Inferior parietal cortex (tissue), 1 donor: ENCODE measurements around the gene DAB2.
A peak's percentile ranks its signal among the peaks of the same experiment; 100 is the strongest.

Source experiments
- DNase-seq: peaks from one replicate; pipeline ENCODE4 v3.0.0-alpha.2; 2016; ENCODE audit errors: extremely low spot score

DAB2 gene

GRCh38 chr5:39424736-39425637, at the start of gene DAB2:
Gene DAB2, minus strand, starts transcription at chr5:39424980. Its CDS starts 30,660 bp downstream, at chr5:39394320.
- peak; percentile 38 for DNase-seq

DNA sequence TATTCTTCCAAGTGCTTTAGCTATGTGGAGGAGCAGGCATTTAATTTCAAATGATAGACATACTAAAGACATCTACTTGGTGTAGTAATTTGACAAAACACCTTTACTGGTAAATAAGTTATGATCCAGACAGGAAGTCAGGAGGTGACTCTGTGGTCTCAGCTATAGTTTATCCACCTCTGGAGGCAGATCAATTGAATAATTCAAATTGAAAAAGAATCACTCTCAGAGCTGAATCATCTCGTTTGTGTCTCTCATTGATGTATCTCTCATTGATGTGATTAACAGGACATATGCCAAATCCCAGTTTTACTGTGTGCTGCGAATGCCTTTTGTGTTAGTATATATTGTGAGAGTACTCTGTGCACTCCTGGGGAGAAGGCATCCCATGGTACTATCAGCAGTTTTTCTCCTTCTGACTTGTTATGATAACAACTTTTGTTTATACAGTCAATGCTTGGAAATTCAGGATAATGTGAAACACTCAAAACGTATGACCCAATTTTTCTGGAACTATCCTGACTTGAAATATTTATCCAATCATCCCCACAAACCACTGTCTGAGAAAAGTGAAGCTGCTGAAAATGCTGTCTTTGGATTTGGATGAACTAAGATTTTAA, 48.5 kb upstream of the DAB2 start:
- DNase-seq: no peak

GRCh38 chr5:39471836-39472508, 47.2 kb upstream of the DAB2 start:
- DNase-seq: no peak

DNA sequence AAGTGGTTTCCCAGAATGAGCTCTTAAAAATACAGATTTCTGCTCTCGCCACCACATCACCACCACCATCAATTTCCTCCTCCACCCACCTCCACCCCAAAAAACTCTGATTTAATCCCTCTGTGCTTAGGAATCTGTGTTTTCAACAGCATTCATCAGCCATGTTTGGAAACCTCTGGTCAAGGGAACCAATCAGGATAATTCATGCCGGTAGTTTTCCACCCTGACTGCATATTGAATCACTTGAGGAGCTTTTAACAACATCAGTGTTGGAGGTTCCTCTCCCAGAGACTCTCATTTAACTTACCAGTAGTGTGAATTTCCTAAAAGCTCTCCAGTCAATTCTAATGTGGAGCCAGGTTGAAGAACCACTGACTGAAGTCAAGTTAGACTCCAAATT, 46.0 kb upstream of the DAB2 start:
- DNase-seq: no peak

DNA sequence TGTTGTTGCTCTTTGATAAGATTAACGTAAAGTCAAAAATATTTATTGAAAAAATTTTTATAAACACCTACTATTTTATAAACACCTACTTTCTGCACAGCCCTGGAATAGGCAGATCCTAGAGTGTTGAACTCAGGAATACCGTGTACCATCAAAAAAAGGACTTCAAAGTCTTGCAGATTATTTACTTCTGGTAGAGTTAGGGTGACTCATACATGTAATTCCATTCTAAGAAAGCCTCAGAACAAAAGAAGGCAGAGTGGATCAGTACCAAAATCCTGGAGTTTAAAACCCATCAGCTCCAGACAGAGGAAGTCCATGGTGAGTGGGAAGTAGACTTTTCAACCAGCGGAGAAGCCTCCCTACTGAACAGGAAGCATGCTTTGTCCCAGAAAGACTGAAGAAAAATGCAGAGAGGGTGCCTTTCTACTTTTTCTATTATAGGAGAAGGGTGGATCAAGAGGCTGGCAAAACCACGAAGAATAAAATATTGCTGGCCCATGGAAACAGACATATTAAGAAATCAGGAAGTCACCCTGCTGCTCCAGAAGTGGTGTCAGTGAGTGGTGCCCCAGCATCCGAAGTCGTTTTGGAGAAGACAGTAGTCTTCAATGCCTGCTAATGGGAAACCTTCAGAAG, 45.1 kb upstream of the DAB2 start:
- no peak for DNase-seq

- no peak for DNase-seq
Observed at GRCh38 chr5:39469176-39469575, 44.4 kb upstream of the DAB2 start.

GRCh38 chr5:39466846-39467245, 42.1 kb upstream of the DAB2 start:
- DNase-seq: no peak

GRCh38 chr5:39465843-39466242, 41.1 kb upstream of the DAB2 start:
- DNase-seq: no peak

DNA sequence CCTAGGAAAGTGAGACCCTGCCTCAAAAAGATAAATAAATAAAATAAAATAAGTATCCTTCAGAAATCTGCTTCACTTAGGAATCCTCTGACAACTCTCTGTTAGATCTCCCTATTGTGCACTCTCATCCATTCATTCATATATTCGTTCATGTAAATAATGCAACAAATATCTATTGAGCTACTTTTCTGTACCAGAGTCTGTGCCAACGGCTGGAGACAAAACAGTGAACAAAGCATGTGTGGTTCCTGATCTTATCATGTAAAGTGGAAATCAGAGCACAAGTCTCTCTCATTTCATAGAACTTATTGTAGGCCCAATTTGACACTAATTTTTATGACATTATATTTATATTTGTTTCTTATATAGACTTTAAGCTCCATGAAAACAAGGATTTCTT, 40.3 kb upstream of the DAB2 start:
- DNase-seq: no peak

DNA sequence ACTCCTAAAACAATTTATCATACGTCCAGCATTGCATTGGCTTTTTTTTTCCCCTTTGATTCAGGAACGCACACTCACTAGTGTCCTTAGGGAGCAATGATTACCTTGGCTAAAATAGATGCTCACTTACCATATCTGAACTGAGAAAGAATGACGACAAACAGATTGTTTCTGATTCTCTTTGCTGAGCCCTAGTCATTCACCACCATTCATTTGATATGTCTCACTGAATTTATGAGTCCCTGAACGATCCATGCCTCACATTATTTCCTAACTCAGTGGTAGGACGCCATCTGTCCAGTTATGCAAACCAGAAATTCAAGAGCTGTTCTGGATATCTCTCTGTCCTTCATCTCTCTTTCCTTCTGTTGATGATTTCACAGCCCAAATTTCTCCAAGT, 39.3 kb upstream of the DAB2 start:
- no peak for DNase-seq

DNA sequence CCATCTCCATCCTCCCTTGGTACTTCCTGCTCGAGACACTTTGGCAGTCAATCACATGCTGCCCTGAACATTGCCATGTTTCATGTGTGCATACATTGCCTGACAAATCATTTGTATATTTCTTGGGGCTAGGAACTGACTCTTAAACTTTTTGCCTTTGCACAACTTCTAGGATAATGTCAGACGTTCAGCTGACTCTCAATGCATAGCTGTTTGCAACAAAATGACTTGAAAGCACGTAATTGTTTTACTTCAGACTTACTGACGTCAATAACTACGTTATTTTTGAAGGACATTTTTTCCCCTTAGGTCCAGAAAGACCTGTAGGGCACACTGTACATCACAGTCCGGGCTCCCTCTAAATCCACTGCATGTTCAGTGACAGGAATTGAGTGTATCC, 37.4 kb upstream of the DAB2 start:
- DNase-seq: no peak

- peak; percentile 11 for DNase-seq
Observed at GRCh38 chr5:39461007-39461682, 36.4 kb upstream of the DAB2 start.

DNA sequence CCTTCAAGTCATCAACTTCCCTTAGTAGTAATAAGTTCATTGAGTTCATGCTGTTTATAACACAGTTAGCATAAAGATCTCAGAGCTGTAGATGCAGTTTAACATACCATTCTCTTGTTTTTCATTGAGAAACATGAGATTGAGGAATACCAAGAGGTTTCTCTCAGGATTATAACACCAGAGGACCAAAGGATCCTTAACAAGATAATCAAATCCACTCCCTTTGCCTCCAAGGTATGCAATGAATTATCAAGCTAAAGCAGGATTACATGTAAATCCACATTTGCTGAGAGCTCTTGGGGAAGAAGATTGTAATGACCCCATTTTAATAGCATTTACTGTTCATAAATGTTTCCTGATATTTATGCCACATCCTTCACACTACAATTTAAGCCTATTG, 35.1 kb upstream of the DAB2 start:
- no peak for DNase-seq

DNA sequence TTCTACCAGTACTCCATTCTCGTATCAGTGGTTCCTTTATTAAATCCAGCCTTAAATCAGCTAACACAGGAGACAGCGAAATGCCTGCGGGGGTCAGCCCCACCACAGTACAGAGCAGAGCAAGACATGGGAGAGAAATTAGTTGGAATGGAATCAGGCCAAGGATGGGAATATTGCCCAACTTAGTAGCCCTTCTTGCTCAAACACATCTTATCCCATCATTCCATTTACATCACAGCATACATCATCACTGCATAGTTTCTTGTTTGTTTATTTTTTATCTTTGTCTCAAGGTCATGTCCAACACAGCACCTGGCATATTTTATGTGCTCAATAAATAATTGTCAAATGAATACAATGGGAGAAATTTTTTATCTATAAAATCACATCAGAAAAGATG, 34.3 kb upstream of the DAB2 start:
- no peak for DNase-seq

DNA sequence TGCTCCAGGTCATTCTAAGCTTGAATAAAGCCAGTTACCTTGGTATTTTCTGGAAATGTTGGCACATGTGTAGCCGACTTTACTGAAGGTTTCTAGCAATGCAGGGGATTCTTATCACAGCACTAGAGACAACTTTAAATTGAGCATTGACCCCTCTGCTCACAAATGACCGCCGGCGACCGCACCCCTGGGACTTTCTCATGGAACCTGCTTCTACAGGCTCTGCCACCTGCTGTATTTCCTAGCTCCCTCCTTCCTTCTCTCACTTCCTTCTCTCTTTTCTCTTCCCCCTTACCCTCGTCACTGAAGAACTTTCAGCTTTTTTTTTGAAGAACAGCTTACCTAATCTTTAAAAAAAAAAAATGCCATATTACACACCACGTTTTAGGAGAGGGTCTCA, 30.9 kb upstream of the DAB2 start:
- DNase-seq: no peak

DNA sequence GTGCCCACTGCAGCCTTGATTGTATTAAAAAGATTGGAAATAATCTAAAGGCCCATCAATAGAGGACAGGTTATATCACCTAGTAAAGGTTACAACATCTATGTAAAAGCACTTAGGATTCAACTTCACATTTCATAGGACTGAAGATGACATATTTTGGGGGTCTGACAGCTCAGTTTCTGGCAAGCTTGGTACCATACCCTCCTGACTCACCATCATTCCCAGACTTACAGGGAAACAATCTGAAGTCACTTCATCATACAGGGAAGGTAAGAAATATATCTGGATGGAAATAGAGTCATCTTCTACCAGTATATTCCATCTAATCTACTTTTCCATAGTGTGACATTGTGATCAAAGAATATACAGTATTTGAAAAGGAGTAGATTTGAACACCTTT, 28.8 kb upstream of the DAB2 start:
- DNase-seq: no peak

DNA sequence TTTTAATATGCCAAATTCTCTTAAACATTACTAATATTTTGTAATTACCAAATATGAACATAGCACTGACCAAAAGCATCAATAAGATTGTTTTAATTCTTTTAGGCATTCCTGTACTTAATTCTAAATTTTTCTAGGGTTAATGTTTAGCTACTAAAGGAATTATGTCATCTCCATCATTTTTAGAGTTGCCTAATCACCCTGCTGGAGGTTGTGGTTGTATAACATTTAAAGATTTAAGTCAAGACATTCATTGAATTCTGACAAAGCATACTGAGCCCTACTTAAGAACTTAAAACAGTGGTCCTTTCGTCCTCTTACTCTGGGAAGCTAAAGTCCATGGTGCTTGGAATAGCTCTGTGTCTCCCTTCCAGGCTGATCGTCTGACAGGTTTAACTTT, 28.1 kb upstream of the DAB2 start:
- no peak for DNase-seq

DNA sequence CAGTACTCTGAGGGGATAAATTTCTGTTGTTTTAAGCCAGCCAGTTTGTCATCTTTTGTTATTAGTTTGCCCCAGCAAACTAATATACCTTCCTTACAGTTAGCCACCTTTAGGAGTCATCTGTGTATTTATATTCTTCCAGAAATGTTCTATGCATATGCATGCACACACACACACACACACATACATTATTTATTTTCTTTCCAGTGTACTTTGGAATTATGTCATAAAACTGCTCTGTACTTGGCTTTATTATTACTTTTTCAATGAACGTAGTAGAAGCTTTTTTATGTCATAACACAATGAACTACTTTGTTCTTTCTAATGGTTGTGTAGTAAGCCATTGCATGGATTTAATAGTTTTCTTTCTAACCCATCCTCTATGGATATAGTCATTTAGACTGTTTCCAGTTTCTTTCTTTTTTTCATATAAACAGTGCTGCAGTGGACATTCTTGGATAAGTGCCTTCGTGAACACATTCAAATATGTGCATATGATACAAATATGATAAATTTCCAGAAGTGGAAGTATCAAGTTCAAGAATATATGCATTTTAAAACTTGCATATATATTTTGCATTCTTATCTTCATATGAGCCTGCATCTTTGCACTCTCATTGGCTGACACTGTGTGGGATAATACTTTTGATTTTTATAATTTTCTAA, 26.6 kb upstream of the DAB2 start:
- no peak for DNase-seq

- no peak for DNase-seq
Observed at GRCh38 chr5:39450487-39450886, 25.7 kb upstream of the DAB2 start.

DNA sequence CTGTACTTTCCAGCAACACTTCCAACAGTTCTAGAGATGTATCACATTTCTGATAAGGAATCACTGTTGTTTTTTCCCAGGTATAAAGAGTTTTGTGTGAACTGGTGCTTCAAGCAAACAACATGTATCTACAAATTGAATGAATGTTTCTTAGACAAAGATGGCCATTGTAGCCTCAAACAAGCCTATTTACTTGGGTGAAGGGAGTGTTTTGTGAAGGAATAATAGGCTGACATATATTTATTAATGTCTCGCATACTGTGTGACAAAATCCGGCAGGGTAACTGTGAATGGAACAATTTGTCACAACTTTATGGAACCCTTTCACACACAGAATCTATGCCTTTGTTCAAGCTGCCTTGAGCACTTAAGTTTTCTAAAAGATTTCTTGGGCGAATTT, 24.8 kb upstream of the DAB2 start:
- no peak for DNase-seq

DNA sequence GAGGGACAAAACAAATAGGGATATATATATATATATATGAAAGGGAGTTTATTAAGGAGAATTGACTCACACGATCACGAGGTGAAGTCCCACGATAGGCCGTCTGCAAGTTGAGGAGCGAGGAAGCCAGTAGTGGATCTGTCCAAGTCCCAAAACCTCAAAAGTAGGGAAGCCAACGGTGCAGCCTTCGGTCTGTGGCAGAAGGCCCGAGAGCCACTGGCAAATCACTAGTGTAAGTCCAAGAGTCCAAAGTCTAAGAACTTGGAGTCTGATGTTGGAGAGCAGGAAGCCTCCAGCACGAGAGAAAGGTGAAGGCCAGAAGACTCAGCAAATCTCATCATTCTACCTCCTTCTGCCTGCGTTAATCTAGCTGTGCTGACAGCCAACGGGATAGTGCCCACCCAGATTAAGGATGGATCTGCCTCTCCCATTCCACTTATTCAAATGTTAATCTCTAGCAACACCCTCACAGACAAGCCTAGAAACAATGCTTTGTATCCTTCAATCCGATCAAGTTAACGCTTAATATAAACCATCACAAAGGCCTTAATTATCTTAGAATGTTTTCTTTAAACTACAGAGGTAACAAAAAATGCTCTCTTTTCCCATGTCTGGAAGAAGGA, 23.8 kb upstream of the DAB2 start:
- no peak for DNase-seq
